Tibial artery (tissue), 4 donors: Measurements from ENCODE around the gene SEMA4C.

Source experiments
- DNase-seq, 2 donors: peaks; one replicate each; pipeline ENCODE4 v3.0.0-alpha.2; 2019
- H3K27ac ChIP-seq, 2 donors: fragments of 200-600 bp; sonication (generic) in 1 of 2; 1 replicate in 1 of 2; 2 replicates in 1 of 2; pipeline ENCODE4 v1.5.1; 2018 to 2019; ENCODE audit warnings: mild to moderate bottlenecking in 1 of 2
- H3K27me3 ChIP-seq, 2 donors: fragments of 200-600 bp; sonication (generic) in 1 of 2; one replicate each; pipeline versions ENCODE4 v1.5.1 to v1.6.0; 2016 to 2019
- H3K36me3 ChIP-seq, 3 donors: fragments of 200-600 bp; sonication (generic) in 2 of 3; one replicate each; pipeline ENCODE4 v1.5.1; 2016 to 2019; ENCODE audit warnings: mild to moderate bottlenecking in 2 of 3
- H3K4me1 ChIP-seq, 4 donors: fragments of 200-600 bp; sonication (generic) in 2 of 4; 1 replicate in 3 of 4; 2 replicates in 1 of 4; pipeline ENCODE4 v1.5.1; 2016 to 2019
- H3K4me3 ChIP-seq, 2 donors: fragments of 200-600 bp; sonication (generic) in 1 of 2; 1 replicate in 1 of 2; 2 replicates in 1 of 2; pipeline ENCODE4 v1.5.1; 2018 to 2019; ENCODE audit warnings: mild to moderate bottlenecking in 2 of 2
- H3K9me3 ChIP-seq, 3 donors: fragments of 200-600 bp; sonication (generic) in 1 of 3; one replicate each; pipeline ENCODE4 v1.5.1; 2016 to 2019
- intact Hi-C: fragments of 100-400 bp; cut with DNase I; formaldehyde crosslinking; loops from one replicate; pipeline ENCODE4 v1.15.0; 2023; ENCODE audit warnings: low total_unique reads
- TF ChIP-seq, protein P1 (sequence below), 2 experiments: fragments of 200-600 bp in 1 of 2; fragments of 450-650 bp in 1 of 2; IDR thresholded peaks; one replicate each; pipeline ENCODE4 v1.5.1; 2017 to 2019; ENCODE audit warnings: antibody characterized with exemption in 2 of 2, mild to moderate bottlenecking in 1 of 2, moderate library complexity in 1 of 2

Gene SEMA4C

DNA sequence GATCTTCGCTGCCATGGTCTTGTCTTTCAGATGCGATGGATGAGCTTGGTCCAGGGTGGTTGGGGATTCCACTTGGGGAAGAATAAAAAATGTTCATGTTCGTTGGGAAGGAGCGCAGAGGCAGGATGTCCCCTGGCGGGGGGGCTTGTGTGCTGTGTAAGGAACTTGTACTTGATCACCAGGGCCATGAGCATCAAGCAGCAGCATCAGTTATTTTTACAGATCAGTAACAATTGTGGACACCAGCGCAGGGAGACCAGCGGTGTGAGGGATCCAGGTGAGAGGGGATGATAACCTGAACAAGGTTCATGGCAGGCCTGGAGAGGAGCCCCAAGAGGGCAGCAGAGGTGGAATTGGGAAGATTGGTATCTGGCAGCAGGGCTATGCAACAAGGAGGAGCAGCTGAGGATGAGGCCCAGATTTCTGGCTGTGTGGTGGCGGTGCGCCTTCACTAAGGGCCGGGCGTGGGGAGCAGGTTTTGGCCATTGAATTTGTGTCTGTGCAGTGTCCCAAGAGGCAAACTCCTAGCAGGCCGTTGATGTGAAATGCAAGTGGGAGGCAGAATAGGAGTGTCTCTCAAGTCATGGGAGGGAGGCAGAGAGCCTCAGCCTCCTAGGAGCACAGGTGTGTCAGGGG, 49.9 kb downstream of the SEMA4C start:
- Histone ChIP-seq H3K27me3 (no peaks in the 10 kb centered on the region), H3K9me3 (no peaks in the 10 kb centered on the region), H3K27ac (no peak overlapping the region), H3K36me3 (peaks cover 0 to 24% (median 19%) of the 10 kb centered on the region in 3 donors), H3K4me3 (no peak overlapping the region), H3K4me1 (peaks cover 0 to 59% (median 39%) of the 10 kb centered on the region in 4 donors)
- no peak for DNase-seq
- TF ChIP-seq, protein P1, sequence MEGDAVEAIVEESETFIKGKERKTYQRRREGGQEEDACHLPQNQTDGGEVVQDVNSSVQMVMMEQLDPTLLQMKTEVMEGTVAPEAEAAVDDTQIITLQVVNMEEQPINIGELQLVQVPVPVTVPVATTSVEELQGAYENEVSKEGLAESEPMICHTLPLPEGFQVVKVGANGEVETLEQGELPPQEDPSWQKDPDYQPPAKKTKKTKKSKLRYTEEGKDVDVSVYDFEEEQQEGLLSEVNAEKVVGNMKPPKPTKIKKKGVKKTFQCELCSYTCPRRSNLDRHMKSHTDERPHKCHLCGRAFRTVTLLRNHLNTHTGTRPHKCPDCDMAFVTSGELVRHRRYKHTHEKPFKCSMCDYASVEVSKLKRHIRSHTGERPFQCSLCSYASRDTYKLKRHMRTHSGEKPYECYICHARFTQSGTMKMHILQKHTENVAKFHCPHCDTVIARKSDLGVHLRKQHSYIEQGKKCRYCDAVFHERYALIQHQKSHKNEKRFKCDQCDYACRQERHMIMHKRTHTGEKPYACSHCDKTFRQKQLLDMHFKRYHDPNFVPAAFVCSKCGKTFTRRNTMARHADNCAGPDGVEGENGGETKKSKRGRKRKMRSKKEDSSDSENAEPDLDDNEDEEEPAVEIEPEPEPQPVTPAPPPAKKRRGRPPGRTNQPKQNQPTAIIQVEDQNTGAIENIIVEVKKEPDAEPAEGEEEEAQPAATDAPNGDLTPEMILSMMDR (IDR thresholded peaks at IDR 0.05), result no peak
- intact Hi-C loops, result loop anchor here (5.0 kb wide), 1 partner anchor 37 kb away; the partner anchor contains the start of gene ANKRD39

DNA sequence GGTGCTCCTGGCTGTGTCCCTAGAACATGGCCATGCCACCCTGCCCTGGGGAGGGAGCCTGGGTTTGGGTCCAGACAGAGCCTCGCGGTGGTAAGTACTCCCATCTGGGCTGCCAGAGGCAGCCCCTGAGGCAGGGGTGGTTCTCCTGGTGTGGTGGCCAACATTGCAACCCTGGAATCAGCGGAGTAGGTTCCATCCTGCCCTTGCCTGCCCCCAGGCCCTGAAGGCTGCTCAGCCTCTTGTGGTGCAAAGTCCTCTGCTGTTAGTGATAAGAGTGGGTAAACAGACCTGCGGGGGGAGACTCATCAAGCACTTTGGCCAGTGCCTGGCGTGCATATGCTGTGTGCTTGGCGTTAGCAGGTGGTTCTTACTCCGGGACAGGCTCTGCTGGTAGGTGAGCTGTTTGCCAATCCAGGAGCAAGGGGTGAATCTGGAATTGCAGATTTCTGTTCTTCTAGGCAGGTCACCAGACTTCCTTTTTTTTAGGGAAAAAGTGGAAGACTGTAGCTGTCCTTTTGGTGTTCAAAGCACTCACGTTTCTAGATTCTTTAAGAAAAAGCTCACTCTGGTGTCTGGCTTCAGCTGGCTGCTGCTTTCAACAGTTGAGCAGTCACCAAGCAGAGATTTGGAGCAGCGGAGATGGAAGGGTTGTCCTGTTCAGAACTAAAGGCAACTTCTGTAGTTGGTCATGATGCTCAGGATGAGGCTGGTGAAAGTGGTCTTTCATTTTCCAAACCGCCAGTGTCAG, 50.6 kb downstream of the SEMA4C start:
- TF ChIP-seq, protein P1 (IDR thresholded peaks at IDR 0.05), result no peak
- Histone ChIP-seq H3K9me3 (no peaks in the 10 kb centered on the region), H3K4me1 (peaks cover 0 to 60% (median 40%) of the 10 kb centered on the region in 4 donors), H3K27ac (no peak overlapping the region), H3K36me3 (peaks cover 0 to 20% (median 13%) of the 10 kb centered on the region in 3 donors), H3K27me3 (no peaks in the 10 kb centered on the region), H3K4me3 (no peak overlapping the region)
- intact Hi-C loops, result loop anchor here (5.0 kb wide), 1 partner anchor 38 kb away; the partner anchor contains the start of gene ANKRD39
- no peak for DNase-seq

DNA sequence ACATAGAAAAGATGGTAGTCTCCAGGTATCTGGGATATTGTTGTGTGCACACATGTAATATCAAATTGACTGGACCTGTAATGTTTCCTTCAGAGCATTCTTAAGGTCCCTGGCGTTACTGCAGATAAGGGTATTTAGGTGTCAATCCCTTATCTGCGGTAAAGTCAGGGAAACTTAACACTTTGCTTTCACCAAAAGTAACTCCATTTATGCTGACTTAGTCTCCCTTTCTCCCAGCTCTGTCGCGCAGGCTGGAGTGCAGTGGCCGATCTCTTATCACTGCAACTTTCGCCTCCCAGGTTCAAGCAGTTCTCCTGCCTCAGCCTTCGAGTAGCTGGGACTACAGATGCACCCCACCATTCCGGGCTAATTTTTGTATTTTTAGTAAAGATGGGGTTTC, 52.0 kb downstream of the SEMA4C start:
- Histone ChIP-seq H3K27me3 (no peaks in the 10 kb centered on the region), H3K4me3 (peak overlapping the region; percentile 58 to 85), H3K4me1 (peaks cover 0 to 56% (median 38%) of the 10 kb centered on the region in 4 donors), H3K36me3 (peaks cover 0 to 16% (median 7%) of the 10 kb centered on the region in 3 donors), H3K9me3 (no peaks in the 10 kb centered on the region), H3K27ac (no peak overlapping the region)
- intact Hi-C loops, result loop anchor here (5.0 kb wide), 1 partner anchor 39 kb away; the partner anchor contains the start of gene ANKRD39
- TF ChIP-seq, protein P1 (IDR thresholded peaks at IDR 0.05), result no peak
- DNase-seq, result no peak

DNA sequence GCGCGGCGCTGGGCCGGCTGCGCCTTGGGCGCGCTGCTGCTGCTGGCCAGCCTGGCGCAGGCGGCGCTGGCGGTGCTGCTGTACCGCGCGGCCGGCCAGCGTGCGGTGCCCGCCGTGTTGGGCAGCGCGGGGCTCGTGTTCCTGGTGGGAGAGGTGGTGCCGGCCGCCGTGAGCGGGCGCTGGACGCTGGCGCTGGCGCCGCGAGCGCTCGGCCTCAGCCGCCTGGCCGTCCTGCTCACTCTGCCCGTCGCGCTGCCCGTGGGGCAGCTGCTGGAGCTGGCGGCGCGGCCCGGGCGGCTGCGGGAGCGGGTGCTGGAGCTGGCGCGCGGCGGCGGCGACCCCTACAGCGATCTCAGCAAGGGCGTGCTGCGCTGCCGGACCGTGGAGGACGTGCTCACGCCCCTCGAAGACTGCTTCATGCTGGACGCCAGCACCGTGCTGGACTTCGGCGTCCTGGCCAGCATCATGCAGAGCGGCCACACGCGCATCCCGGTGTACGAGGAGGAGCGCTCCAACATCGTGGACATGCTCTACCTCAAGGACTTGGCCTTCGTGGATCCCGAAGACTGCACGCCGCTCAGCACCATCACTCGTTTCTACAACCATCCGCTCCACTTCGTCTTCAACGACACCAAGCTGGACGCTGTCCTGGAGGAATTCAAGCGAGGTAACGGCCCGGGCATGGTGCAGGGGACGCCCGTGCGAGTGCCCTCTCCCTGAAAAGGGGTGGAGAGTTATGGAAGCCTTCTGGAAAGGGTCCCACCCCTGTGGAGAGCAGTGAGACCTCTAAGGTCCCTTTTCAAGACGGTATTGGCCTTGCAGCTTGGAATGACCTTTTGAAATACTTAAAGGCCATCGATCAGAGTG, 52.8 kb downstream of the SEMA4C start:
- Histone ChIP-seq H3K4me3 (peak overlapping the region; percentile 58 to 85), H3K4me1 (peaks cover 0 to 57% (median 40%) of the 10 kb centered on the region in 4 donors), H3K36me3 (peaks cover 0 to 16% (median 2%) of the 10 kb centered on the region in 3 donors), H3K9me3 (no peaks in the 10 kb centered on the region), H3K27ac (peak overlapping the region; percentile 53 to 95), H3K27me3 (no peaks in the 10 kb centered on the region)
- DNase-seq, result no peak
- intact Hi-C loops, result loop anchor here (5.0 kb wide), 1 partner anchor 40 kb away; the partner anchor contains the start of gene ANKRD39
- TF ChIP-seq, protein P1 (IDR thresholded peaks at IDR 0.05), result no peak
